HG03575 (cell line): ENCODE data around the gene TUBG2.

ENCODE experiments used
- ATAC-seq: cut with Tn5 transposase; IDR thresholded peaks from one replicate; pipeline ENCODE4 v1.9.1; 2021; ENCODE audit not compliant: unreplicated experiment, insufficient number of reproducible peaks, low FRiP score; ENCODE audit errors: extremely low read depth

TUBG2 gene

GRCh38 chr17:42675348-42675964 is 16.4 kb downstream of the TUBG2 start:
- no peak for ATAC-seq

GRCh38 chr17:42675965-42676423 is 16.9 kb downstream of the TUBG2 start:
- no peak for ATAC-seq

DNA sequence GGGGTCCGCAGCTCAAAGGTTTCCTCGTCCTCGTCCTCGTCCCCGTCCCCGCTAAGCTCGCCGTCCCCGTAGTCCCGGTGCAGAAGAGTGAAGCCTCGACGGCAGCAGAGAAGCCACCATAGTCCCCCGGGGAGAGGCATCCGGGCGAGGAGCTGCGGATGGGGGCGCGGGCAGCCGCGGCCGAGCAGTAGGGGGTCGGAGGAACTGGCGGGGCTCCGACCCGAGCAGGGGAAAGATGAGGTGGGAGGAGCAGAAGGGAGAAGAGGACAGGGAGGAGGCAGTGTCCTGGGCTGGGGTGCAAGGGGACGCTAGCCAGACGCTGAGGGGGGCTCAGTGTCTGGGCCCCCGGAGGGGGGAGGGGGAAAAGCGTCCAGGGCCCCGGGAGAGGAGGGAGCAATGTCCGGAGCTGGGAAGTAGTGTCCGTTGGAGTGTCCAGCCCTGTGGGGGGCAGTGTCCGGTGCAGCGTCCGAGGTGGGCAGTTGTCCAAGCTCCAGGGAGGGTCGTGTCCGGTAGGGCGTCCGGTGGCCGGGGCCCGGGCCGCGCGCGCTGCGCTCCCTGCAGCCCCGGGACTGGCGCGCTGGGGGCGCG is 17.4 kb downstream of the TUBG2 start, which contains the start of gene PLEKHH3:
TSS of gene PLEKHH3 (minus strand) at position 571 of the 588 bp plus-strand sequence. CDS start at position 140, 431 bp downstream.
- ATAC-seq, result no peak

GRCh38 chr17:42677012-42677857 is 18.2 kb downstream of the TUBG2 start:
- no peak for ATAC-seq

GRCh38 chr17:42677921-42678781 is 19.1 kb downstream of the TUBG2 start:
- no peak for ATAC-seq

DNA sequence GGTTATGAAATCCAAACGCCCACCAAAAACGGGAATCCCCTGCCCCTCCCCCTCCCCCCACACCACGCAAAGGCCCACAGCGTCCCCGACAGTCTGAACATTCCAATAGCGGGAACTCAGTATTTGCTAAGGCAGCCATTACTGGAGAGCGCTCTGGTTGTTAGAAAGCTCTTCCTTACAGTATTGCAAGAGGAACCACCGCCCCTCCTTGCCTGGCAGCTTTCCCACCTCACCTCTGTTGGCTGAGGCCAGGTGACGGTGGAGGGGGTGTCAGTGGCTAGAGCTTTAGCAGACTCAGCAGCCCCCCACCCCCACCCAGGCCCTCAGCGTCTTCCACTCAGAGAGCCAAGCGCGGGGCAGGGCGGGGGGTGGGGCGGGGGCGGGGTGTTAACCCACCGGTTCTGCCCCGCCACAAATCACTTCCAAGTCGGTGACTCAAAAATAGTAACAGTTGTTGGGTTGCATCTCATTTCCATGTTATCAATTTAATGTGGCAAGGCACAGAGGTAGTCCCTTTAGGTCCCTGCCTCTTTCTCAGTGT is 19.9 kb downstream of the TUBG2 start:
- no peak for ATAC-seq

- no peak for ATAC-seq
Measured at GRCh38 chr17:42679492-42680330, 20.6 kb downstream of the TUBG2 start.

- ATAC-seq, result no peak
Measured at GRCh38 chr17:42680331-42680808, 21.3 kb downstream of the TUBG2 start.

DNA sequence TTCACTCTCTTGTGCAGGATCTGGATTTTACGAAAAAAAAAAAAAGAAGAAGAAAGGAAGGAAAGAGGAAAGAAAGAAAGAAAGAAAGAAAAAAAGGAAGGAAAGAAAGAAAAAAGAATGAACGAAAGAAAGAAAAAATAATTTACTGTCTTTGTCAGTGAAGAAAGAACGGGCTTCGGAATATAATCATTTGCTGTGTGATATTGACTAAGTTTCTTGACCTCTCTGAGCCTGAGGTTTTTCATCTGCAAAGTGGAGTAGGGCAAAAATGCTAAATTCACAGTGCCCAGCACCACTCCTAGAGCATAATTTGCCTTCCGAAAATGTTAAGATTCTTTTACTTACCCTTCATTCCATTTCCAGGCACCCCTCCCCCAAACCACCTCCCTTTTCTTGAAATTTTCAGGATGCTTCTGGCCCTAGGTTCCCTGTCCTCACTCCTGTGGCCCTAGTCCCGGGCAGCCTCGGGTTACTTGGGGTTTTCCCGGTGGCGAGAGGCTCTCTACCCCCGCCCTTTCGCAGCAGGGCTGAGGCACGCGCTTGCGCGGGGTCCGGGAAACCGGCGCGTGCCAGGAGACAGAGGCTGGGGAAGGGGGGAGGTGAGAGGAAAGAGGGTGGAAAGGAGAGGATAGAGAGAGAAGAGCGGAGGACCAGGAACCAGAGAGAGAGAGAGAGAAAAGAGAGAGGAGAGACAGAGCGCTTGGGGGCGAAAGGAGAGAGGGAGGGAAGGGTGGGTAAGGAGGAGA is 23.1 kb downstream of the TUBG2 start, which contains the start of gene CNTNAP1:
TSS of gene CNTNAP1 (plus strand) at position 556 of the 746 bp plus-strand sequence. CDS start 299 bp downstream, outside the sequence.
- no peak for ATAC-seq

DNA sequence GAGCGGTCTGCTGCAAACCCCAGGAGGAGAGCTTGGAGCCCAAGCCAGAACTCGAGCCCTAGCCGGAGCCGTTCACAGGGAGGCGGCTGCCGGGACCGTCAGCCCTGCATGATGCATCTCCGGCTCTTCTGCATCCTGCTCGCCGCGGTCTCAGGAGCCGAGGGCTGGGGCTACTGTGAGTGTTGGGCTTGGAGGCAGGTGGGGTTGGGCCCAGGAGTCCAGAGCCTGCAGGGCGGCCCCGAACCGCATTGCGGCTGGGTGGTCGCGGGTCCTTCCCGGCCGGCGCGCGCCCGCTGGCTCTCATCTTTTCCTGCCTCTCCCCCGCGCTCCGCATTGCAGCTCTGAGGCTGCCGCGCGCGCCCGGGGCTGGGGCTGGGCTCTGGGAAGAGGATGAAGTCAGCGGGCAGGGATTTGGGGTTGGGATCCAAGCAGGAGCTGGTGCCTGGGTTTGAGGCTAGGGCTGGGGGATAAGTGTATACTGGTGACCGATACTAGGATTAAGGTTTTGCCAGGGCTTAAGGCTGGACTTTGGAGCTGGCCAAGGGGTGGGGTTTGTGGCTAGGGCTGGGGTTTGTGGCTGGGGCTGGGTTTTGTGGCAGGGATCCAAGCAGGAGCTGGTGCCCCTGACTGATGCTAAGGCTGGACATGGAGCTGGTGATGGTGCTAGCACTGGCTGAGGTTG is 23.8 kb downstream of the TUBG2 start:
- ATAC-seq, result no peak

DNA sequence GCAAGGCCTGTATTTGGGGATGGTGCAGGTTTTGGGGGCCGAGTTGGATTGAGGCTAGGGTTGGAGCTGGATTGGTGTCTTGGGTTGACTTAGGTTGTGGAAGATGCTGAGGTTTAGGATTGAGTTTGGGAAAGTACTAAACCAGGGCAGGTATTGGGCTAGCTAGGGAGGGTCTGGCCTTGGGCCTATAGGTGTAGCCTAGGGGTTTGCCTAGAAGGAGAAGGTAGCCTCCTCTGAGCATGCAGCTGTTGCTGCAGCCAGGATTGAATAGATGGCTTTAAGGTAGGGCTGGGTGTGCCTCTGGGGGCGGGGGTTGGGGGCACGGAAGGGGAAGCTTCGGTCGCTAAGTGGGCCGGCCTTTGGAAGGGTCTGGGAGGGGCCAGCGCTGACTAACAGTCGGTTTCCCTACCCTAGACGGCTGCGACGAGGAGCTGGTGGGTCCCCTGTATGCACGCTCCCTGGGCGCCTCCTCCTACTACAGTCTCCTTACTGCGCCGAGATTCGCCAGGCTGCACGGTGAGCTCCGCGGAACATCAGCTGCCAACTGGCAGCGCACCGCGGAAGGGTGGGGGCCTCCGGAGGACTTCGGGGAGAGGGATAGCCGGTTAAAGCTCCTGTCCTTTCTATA is 24.4 kb downstream of the TUBG2 start:
- no peak for ATAC-seq

DNA sequence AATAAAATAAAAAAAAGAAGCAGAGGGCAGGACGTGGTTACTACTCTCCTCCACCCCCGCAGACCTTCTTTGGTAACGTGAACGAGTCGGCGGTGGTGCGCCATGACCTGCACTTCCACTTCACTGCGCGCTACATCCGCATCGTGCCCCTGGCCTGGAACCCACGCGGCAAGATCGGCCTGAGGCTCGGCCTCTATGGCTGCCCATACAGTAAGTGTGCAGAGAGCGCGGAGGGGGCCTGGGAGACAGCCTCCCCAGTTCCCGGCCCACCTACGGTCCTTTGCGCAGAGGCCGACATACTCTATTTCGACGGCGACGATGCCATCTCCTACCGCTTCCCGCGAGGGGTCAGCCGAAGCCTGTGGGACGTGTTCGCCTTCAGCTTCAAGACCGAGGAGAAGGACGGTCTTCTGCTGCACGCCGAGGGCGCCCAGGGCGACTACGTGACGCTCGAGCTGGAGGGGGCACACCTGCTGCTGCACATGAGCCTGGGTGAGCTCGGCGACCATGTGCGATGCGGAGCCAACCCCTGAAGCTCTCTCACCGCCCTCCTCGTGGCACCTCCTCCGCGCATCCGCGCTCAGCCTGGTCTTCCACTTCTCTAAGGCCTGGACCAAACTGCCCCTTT is 26.0 kb downstream of the TUBG2 start:
- ATAC-seq, result no peak

DNA sequence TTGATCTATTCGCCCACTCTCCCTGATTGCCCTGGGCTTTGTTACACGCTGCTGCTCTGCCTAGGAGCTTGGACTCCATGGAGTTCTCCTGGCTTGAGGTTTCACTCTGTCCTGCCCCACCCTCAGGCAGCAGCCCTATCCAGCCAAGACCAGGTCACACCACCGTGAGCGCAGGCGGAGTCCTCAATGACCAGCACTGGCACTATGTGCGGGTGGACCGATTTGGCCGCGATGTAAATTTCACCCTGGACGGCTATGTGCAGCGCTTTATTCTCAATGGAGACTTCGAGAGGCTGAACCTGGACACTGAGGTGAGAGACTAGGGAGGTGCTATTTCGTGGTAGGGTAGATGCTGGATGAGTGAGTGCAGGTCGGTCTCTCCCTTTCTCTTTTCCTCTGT is 26.7 kb downstream of the TUBG2 start:
- no peak for ATAC-seq

DNA sequence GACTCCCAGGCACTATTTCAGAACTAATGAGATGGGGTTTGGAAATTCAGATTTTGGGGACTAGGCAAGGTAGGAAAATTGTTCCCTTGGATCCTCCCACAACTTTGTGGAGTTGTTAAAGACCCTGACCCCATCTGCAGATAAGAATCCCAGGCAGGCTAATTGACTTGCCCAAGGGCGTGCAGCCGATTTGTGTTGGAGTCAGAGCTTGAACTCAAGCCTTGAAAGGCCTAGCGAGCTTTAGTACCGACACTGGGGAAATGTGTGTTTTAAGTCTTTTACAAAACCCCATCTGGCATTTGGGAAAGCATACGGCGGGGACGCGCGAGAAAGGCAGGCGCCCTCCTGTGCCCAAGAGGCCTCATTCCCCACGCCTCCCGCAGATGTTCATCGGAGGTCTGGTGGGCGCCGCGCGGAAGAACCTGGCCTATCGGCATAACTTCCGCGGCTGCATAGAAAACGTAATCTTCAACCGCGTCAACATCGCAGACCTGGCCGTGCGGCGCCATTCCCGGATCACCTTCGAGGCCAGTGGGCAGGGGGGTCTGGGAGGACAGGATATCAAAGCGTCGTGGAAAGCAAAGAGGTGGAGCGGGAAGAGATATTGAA is 27.5 kb downstream of the TUBG2 start:
- ATAC-seq, result no peak

GRCh38 chr17:42687707-42688320 is 28.7 kb downstream of the TUBG2 start:
- ATAC-seq, result no peak
